K562 (cell line): ENCODE data around the gene PTPN13. TPM values are rescaled to one million over a fixed set of nuclear protein-coding genes. Genes with fewer than 3 reads are reported as not detected.

Experiments used
- ATAC-seq: fragments of 200-7000 bp; cut with Tn5 transposase; 3 replicates; pipeline ENCODE4 v1.9.1; 2020; ENCODE audit warnings: moderate library complexity
- BruUV-seq: library from RNA; stranded (reverse); fragments of 400-500 nt; replicated peaks from 2 replicates; lab custom pipeline; 2021; lab: Mats Ljungman, UMichigan
- CTCF ChIA-PET: fragments of 300-600 bp; formaldehyde crosslinking; extraction: SDS; loops from one replicate; lab custom pipeline; 2021; ENCODE audit warnings: low intra/inter-chr PET ratio; lab: Yijun Ruan, JAX
- POLR2A ChIA-PET: fragments of 300-600, 350-650 bp; sonication (Branson Sonifier 250); formaldehyde crosslinking; extraction: SDS; loops from one replicate; lab custom pipeline; 2021; ENCODE audit warnings: antibody characterized with exemption, inconsistent platforms; lab: Yijun Ruan, JAX
- DNase-seq, 4 experiments: peaks; one replicate each; pipeline versions ENCODE4 v3.0.0 to v3.0.0-alpha.2; 2011 to 2018; ENCODE audit warnings: low spot score in 3 of 4, mixed read lengths in 3 of 4; ENCODE audit errors: extremely low read depth in 1 of 4
- FAIRE-seq: peaks from 2 replicates; lab custom pipeline; 2011; peaks lifted over from hg19 to GRCh38; lab: Jason Lieb, UNC
- H2AFZ ChIP-seq: 2 replicates; pipeline ENCODE4 v1.6.0; 2011; ENCODE audit warnings: low read depth, low read length, control low read depth, inconsistent platforms
- H3K27ac ChIP-seq: fragments of 200-600 bp; 3 replicates; pipeline ENCODE4 v1.8.0; 2011; ENCODE audit warnings: low read depth, mild to moderate bottlenecking, control low read depth, inconsistent platforms, low read length, moderate library complexity, mixed read lengths; ENCODE audit errors: extremely low read depth
- H3K27me3 ChIP-seq, 2 experiments: fragments of 300-600 bp in 1 of 2; 2 replicates in 1 of 2; 3 replicates in 1 of 2; pipeline versions ENCODE4 v1.6.0 to v1.8.0; 2011; ENCODE audit warnings: inconsistent platforms in 2 of 2, low read length in 2 of 2, mild to moderate bottlenecking in 1 of 2, mixed read lengths in 1 of 2, moderate library complexity in 1 of 2; ENCODE audit not compliant: control insufficient read depth in 2 of 2, insufficient read depth in 2 of 2
- H3K36me3 ChIP-seq: fragments of 300-600 bp; 3 replicates; pipeline ENCODE4 v1.8.0; 2011; ENCODE audit warnings: mild to moderate bottlenecking, low read length, inconsistent platforms; ENCODE audit not compliant: control insufficient read depth, insufficient read depth
- H3K4me1 ChIP-seq, 2 experiments: fragments of 200-600 bp in 1 of 2; replicated peaks in 1 of 2; 2 replicates in 1 of 2; 3 replicates in 1 of 2; pipeline versions ENCODE4 v1.5.1 to v1.8.0; 2011; ENCODE audit warnings: inconsistent platforms in 2 of 2, low read length in 2 of 2, mild to moderate bottlenecking in 1 of 2, mixed read lengths in 1 of 2, moderate library complexity in 1 of 2; ENCODE audit not compliant: control insufficient read depth in 2 of 2, insufficient read depth in 2 of 2
- H3K4me2 ChIP-seq: 2 replicates; pipeline ENCODE4 v1.6.1; 2011; ENCODE audit warnings: low read length, control low read depth, inconsistent platforms, mixed read lengths; ENCODE audit not compliant: insufficient read depth
- H3K4me3 ChIP-seq: fragments of 200-600 bp; sonication (generic), shearing (Covaris generic); 2 replicates; pipeline ENCODE4 v1.5.1; 2016; ENCODE audit warnings: control low read depth, inconsistent platforms
- H3K79me2 ChIP-seq: fragments of 200-600 bp; 3 replicates; pipeline ENCODE4 v1.8.0; 2011; ENCODE audit warnings: low read length, inconsistent platforms; ENCODE audit not compliant: control insufficient read depth, insufficient read depth
- H3K9ac ChIP-seq, 2 experiments: 2 replicates each; pipeline versions ENCODE4 v1.6.0 to v1.6.1; 2011; ENCODE audit warnings: low read depth in 2 of 2, low read length in 2 of 2, control low read depth in 1 of 2, inconsistent platforms in 1 of 2, mild to moderate bottlenecking in 1 of 2, mixed read lengths in 1 of 2; ENCODE audit not compliant: insufficient read depth in 1 of 2
- H3K9me1 ChIP-seq: one replicate; pipeline ENCODE4 v1.6.0; 2011; ENCODE audit warnings: inconsistent platforms, mild to moderate bottlenecking, low read length, moderate library complexity; ENCODE audit not compliant: control insufficient read depth, insufficient read depth
- H3K9me3 ChIP-seq: replicated peaks from 2 replicates; pipeline ENCODE4 v1.5.1; 2011; ENCODE audit warnings: low read depth, low read length, inconsistent platforms; ENCODE audit not compliant: control insufficient read depth, insufficient read depth
- H4K20me1 ChIP-seq: replicated peaks from 2 replicates; pipeline ENCODE4 v1.6.1; 2011; ENCODE audit warnings: low read length, inconsistent platforms, mixed read lengths; ENCODE audit not compliant: control insufficient read depth, insufficient read depth
- ASH1L ChIP-seq: fragments of 450-650 bp; IDR thresholded peaks from 2 replicates; pipeline ENCODE4 v1.6.1; 2018; ENCODE audit warnings: borderline replicate concordance, mild to moderate bottlenecking, low read depth; ENCODE audit not compliant: partially characterized antibody
- CEBPB ChIP-seq: fragments of 450-650 bp; IDR thresholded peaks from 2 replicates; pipeline ENCODE4 v1.6.1; 2016; ENCODE audit warnings: missing genetic modification characterization, missing compliant biosample characterization
- CXXC5 ChIP-seq: fragments of 250-450 bp; sonication (Bioruptor Pico); IDR thresholded peaks from 2 replicates; pipeline ENCODE4 v1.8.0; 2022; ENCODE audit warnings: inconsistent platforms, mild to moderate bottlenecking, moderate library complexity
- HIVEP1 ChIP-seq: fragments of 250-450 bp; sonication (Bioruptor Pico); IDR thresholded peaks from 2 replicates; pipeline ENCODE4 v1.4.0; 2020; ENCODE audit warnings: mild to moderate bottlenecking
- JUND ChIP-seq, 2 experiments: IDR thresholded peaks; 2 replicates in 1 of 2; 3 replicates in 1 of 2; pipeline ENCODE4 v1.6.1; 2011; ENCODE audit warnings: borderline replicate concordance in 2 of 2, low read depth in 2 of 2, low read length in 2 of 2, improper control_type of control experiment in 1 of 2, missing biosample characterization in 1 of 2, missing genetic modification characterization in 1 of 2, missing genetic modification reagents in 1 of 2
- MAFG ChIP-seq: fragments of 450-650 bp; conservative IDR thresholded peaks from 2 replicates; pipeline ENCODE4 v1.6.1; 2016; ENCODE audit warnings: missing genetic modification characterization, missing compliant biosample characterization
- NFYB ChIP-seq: IDR thresholded peaks from 2 replicates; pipeline ENCODE4 v1.6.1; 2011; ENCODE audit warnings: mild to moderate bottlenecking, moderate library complexity; ENCODE audit not compliant: insufficient read length; ENCODE audit errors: extremely low read depth
- NONO ChIP-seq, 2 experiments: fragments of 200-400 bp in 1 of 2; fragments of 450-650 bp in 1 of 2; formaldehyde crosslinking in 1 of 2; IDR thresholded peaks; 2 replicates each; pipeline ENCODE4 v1.6.1; 2017; ENCODE audit warnings: low read depth in 2 of 2, mild to moderate bottlenecking in 2 of 2, moderate library complexity in 2 of 2, low read length in 1 of 2
- RBM14 ChIP-seq: fragments of 200-400 bp; formaldehyde crosslinking; IDR thresholded peaks from 2 replicates; pipeline ENCODE4 v1.6.1; 2018; ENCODE audit warnings: low read depth, mild to moderate bottlenecking, low read length, moderate library complexity, borderline replicate concordance; ENCODE audit not compliant: insufficient read depth
- SNIP1 ChIP-seq: fragments of 450-650 bp; IDR thresholded peaks from 2 replicates; pipeline ENCODE4 v1.7.1; 2017; ENCODE audit warnings: low read depth, mild to moderate bottlenecking
- TAF7 ChIP-seq: fragments of 450-650 bp; IDR thresholded peaks from 2 replicates; pipeline ENCODE4 v1.6.1; 2016; ENCODE audit warnings: missing genetic modification characterization, missing compliant biosample characterization
- WGBS: fragments of 100-300 bp; shearing (Covaris generic); methylation state at CpG from one replicate; pipeline ENCODE4 v1.1.6; 2016; ENCODE audit warnings: low coverage, mixed read lengths; ENCODE audit not compliant: insufficient coverage; ENCODE audit errors: missing lambda C conversion rate; 5-methylcytosine and 5-hydroxymethylcytosine counted together
- in situ Hi-C: fragments of 300-500 bp; cut with MboI; formaldehyde crosslinking; loops from 4 replicates; pipeline ENCODE4 v1.15.0; 2018; ENCODE audit warnings: inconsistent platforms, mixed read lengths
- intact Hi-C: fragments of 100-400 bp; cut with micrococcal nuclease; formaldehyde crosslinking; loops from 2 replicates; pipeline ENCODE4 v1.14.2; 2022
- polyA plus RNA-seq, 8 experiments: library from polyadenylated mRNA; depleted of rRNA in 4 of 8; stranded (reverse) in 5 of 8; unstranded in 3 of 8; fragments of >200 nt; fragmentation: Nextera tagmentation in 2 of 8; fragmentation: Illumina TruSeq in 1 of 8; extraction: Ambion mirVana in 2 of 8; extraction: Trizol in 1 of 8; gene quantifications; 2 replicates each; pipeline versions ENCODE4 v1.2.1 to v1.2.3, GENCODE V29; 2011 to 2014; ENCODE audit warnings: inconsistent platforms in 1 of 8, missing spikeins in 1 of 8
- total RNA-seq, 7 experiments: library from RNA; depleted of rRNA in 6 of 7; stranded (reverse); fragments of >200 nt in 6 of 7; fragmentation: Illumina TruSeq in 2 of 7; extraction: Trizol in 2 of 7; gene quantifications; 2 replicates each; pipeline versions ENCODE4 v1.2.1 to v1.2.3, GENCODE V29; 2011 to 2021; ENCODE audit warnings: low replicate concordance in 1 of 7
- TF ChIP-seq, protein P1 (sequence below): fragments of 250-450 bp; sonication (Bioruptor Pico); IDR thresholded peaks from 2 replicates; pipeline ENCODE4 v1.4.0; 2020
- TF ChIP-seq, protein P2 (sequence below): fragments of 250-450 bp; sonication (Bioruptor Pico); IDR thresholded peaks from 2 replicates; pipeline ENCODE4 v1.4.0; 2020; ENCODE audit warnings: borderline replicate concordance
- TF ChIP-seq, protein P3 (sequence below): sonication (generic); formaldehyde crosslinking; IDR thresholded peaks from 2 replicates; pipeline ENCODE4 v1.8.0; 2022; ENCODE audit warnings: missing genetic modification reagents, mild to moderate bottlenecking, borderline replicate concordance

The PTPN13 gene
- total and polyA plus RNA-seq, 9 of the 15 experiments (the other 6 are each of a cell fraction or from before 2014, with no cell fraction given), result 0.33 TPM; not detected in 8

DNA sequence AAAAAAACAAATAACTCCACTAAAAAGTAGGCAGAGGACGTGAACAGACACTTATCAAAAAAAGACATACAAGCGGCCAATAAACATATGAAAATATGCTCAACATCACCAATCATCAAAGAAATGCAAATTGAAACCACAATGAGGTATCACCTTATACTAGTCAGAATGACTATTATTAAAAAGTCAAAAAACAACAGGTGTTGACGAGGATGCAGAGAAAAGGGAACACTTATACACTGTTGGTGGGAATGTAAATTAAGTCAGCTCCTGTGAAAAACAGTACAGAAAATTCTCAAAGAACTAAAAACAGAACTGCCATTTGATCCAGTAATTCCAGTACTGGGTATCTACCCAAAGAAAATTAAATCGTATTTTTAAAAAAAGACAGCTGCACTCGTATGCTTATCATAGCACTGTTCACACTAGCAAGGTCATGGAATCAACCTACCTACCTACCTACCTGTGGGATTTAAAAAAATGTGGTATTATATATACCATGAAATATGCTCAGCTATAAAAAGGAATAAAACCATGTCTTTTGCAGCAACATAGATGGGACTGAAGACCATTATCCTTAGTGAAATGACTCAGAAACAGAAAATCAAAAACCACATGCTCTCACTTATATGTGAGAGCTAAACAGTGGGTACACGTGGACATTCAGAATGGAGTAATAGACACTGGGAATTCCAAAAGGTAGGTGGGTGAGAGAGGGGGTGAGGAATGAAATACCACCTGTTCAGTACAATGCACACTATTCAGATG lies 24.8 kb upstream of the PTPN13 start (continued):
- TF ChIP-seq TAF7 (tag) (no peak), NONO (IDR thresholded peaks at IDR 0.05; ENCODE audit: low read depth in 2 of 2, low read length in 1 of 2) (no peak)

DNA sequence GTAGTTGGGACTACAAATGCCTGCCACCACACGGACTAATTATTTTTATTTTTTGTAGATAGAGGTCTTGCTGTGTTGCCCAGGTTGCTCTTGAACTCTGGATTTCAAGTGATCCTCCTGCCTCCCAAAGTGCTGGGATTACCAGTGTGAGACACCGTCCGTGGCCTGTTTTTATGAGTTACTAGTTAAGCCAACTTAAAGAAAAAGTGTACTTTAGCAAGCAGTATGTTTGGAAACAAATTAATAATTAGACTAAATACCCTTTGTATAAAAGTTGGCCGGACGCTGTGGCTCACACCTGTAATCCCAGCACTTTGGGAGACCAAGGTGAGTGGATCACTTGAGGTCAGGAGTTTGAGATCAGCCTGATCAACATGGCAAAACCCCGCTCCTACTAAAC lies 14.2 kb upstream of the PTPN13 start:
- ChIA-PET CTCF (interaction anchor here (0.6 kb wide), 1 partner anchor 1015 kb away, joined by 4 read pairs; no protein-coding TSS in a partner anchor), POLR2A (no interaction called here)
- no peaks in the 10 kb centered on the region for H3K9me1 ChIP-seq
- 1% methylated on average over 6 of the region's 6 CpGs for WGBS
- H3K27me3 ChIP-seq, result no peaks in the 10 kb centered on the region
- no peaks in the 10 kb centered on the region for H3K4me1 ChIP-seq
- no peak overlapping the region for H2AFZ ChIP-seq
- H4K20me1 ChIP-seq, result no peaks in the 10 kb centered on the region
- no peak overlapping the region for H3K4me3 ChIP-seq
- no peaks in the 10 kb centered on the region for H3K36me3 ChIP-seq
- H3K27ac ChIP-seq, result no peak overlapping the region
- no peaks in the 10 kb centered on the region for H3K9me3 ChIP-seq
- in situ Hi-C loops (no loop called here), intact Hi-C loops (no loop called here)
- ATAC-seq (no peak), DNase-seq (no peak), FAIRE-seq (no peak)
- H3K4me2 ChIP-seq, result no peak overlapping the region
- no peak overlapping the region for H3K9ac ChIP-seq
- H3K79me2 ChIP-seq, result no peaks in the 10 kb centered on the region
- BruUV-seq, result no TSS peak
- TF ChIP-seq NFYB (no peak), RBM14 (no peak), HIVEP1 (CRISPR knock-in tag) (no peak), CEBPB (no peak), CXXC5 (CRISPR knock-in tag) (no peak), MAFG (tag) (no peak), JUND (IDR thresholded peaks at IDR 0.05; ENCODE audit: borderline replicate concordance, low read depth, low read length) (no peak), JUND (tag; IDR thresholded peaks at IDR 0.05; ENCODE audit: borderline replicate concordance, low read depth, low read length) (no peak), ASH1L (no peak), SNIP1 (no peak)
- TF ChIP-seq, protein P1, sequence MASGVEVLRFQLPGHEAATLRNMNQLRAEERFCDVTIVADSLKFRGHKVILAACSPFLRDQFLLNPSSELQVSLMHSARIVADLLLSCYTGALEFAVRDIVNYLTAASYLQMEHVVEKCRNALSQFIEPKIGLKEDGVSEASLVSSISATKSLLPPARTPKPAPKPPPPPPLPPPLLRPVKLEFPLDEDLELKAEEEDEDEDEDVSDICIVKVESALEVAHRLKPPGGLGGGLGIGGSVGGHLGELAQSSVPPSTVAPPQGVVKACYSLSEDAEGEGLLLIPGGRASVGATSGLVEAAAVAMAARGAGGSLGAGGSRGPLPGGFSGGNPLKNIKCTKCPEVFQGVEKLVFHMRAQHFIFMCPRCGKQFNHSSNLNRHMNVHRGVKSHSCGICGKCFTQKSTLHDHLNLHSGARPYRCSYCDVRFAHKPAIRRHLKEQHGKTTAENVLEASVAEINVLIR (CRISPR knock-in tag), result no peak
- TF ChIP-seq, protein P2, sequence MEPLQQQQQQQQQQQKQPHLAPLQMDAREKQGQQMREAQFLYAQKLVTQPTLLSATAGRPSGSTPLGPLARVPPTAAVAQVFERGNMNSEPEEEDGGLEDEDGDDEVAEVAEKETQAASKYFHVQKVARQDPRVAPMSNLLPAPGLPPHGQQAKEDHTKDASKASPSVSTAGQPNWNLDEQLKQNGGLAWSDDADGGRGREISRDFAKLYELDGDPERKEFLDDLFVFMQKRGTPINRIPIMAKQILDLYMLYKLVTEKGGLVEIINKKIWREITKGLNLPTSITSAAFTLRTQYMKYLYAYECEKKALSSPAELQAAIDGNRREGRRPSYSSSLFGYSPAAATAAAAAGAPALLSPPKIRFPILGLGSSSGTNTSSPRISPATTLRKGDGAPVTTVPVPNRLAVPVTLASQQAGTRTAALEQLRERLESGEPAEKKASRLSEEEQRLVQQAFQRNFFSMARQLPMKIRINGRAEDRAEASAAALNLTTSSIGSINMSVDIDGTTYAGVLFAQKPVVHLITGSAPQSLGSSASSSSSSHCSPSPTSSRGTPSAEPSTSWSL, result no peak
- TF ChIP-seq, protein P3, sequence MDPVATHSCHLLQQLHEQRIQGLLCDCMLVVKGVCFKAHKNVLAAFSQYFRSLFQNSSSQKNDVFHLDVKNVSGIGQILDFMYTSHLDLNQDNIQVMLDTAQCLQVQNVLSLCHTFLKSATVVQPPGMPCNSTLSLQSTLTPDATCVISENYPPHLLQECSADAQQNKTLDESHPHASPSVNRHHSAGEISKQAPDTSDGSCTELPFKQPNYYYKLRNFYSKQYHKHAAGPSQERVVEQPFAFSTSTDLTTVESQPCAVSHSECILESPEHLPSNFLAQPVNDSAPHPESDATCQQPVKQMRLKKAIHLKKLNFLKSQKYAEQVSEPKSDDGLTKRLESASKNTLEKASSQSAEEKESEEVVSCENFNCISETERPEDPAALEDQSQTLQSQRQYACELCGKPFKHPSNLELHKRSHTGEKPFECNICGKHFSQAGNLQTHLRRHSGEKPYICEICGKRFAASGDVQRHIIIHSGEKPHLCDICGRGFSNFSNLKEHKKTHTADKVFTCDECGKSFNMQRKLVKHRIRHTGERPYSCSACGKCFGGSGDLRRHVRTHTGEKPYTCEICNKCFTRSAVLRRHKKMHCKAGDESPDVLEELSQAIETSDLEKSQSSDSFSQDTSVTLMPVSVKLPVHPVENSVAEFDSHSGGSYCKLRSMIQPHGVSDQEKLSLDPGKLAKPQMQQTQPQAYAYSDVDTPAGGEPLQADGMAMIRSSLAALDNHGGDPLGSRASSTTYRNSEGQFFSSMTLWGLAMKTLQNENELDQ, result no peak
